Lung (tissue), 12 donors: ENCODE measurements around the gene ALKBH1. TPM values are rescaled to one million over a fixed set of nuclear protein-coding genes. Genes with fewer than 3 reads are reported as not detected.
"Not testable (repeated sequence)": the region's sequence is repeated elsewhere in the genome, so short reads cannot be mapped to it uniquely, and the experiment has no call there.

ENCODE experiments used
- ATAC-seq: fragments of 200-7000 bp; cut with Tn5 transposase; one replicate; pipeline ENCODE4 v1.9.1; 2020; ENCODE audit warnings: moderate number of reproducible peaks; ENCODE audit not compliant: insufficient read depth, low FRiP score
- DNase-seq, 3 donors: peaks; one replicate each; pipeline ENCODE4 v3.0.0-alpha.2; 2013 to 2017
- H3K27ac ChIP-seq, 2 donors: one replicate each; pipeline ENCODE4 v1.5.1; 2013; ENCODE audit warnings: mild to moderate bottlenecking in 2 of 2, moderate library complexity in 2 of 2, control low read depth in 1 of 2, inconsistent platforms in 1 of 2, low read depth in 1 of 2, low read length in 1 of 2
- H3K27me3 ChIP-seq, 3 donors: one replicate each; pipeline ENCODE4 v1.5.1; 2013; ENCODE audit warnings: low read length in 2 of 3; ENCODE audit not compliant: control insufficient read depth in 3 of 3, insufficient read depth in 3 of 3
- H3K36me3 ChIP-seq, 4 donors: one replicate each; pipeline ENCODE4 v1.5.1; 2013; ENCODE audit warnings: low read length in 4 of 4, mild to moderate bottlenecking in 1 of 4, moderate library complexity in 1 of 4; ENCODE audit not compliant: control insufficient read depth in 4 of 4, insufficient read depth in 4 of 4
- H3K4me1 ChIP-seq, 5 donors: one replicate each; pipeline ENCODE4 v1.5.1; 2013; ENCODE audit warnings: low read length in 5 of 5, mild to moderate bottlenecking in 2 of 5, moderate library complexity in 1 of 5; ENCODE audit not compliant: control insufficient read depth in 5 of 5, insufficient read depth in 5 of 5
- H3K4me3 ChIP-seq: one replicate; pipeline ENCODE4 v1.5.1; 2013; ENCODE audit warnings: mild to moderate bottlenecking, control low read depth, moderate library complexity
- H3K9ac ChIP-seq, 2 donors: one replicate each; pipeline ENCODE4 v1.5.1; 2013; ENCODE audit warnings: low read length in 2 of 2, control low read depth in 1 of 2; ENCODE audit not compliant: insufficient read depth in 1 of 2
- H3K9me3 ChIP-seq, 4 donors: one replicate each; pipeline ENCODE4 v1.5.1; 2013; ENCODE audit warnings: low read length in 3 of 4, mild to moderate bottlenecking in 1 of 4, moderate library complexity in 1 of 4; ENCODE audit not compliant: control insufficient read depth in 4 of 4, insufficient read depth in 3 of 4
- WGBS, 2 donors: extraction: QIAGEN DNeasy Blood & Tissue Kit; methylation state at CpG; one replicate each; pipeline ENCODE4 v1.1.7; 2013; 5-methylcytosine and 5-hydroxymethylcytosine counted together
- polyA plus RNA-seq, 2 donors: library from polyadenylated mRNA; stranded (reverse); fragments of 200-250 nt; gene quantifications; one replicate each; pipeline ENCODE4 v1.2.1, GENCODE V29; 2013
- total RNA-seq, 2 donors: library from RNA; depleted of rRNA in 1 of 2; stranded (reverse); fragments of >200 nt in 1 of 2; gene quantifications; one replicate each; pipeline ENCODE4 v1.2.1, GENCODE V29; 2014 to 2021
- TF ChIP-seq, protein P1 (sequence below): IDR thresholded peaks from 2 replicates; pipeline ENCODE4 v1.5.1; 2012; ENCODE audit warnings: mild to moderate bottlenecking; ENCODE audit errors: control extremely low read depth, extremely low read depth
- donor health status: control.
- donor health status: control.
- donor health status: Bipolar disorder and iron deficiency.
- donor health status: healthy.
- donor health status: DM: yes; HTN: yes; CAD: no.

The ALKBH1 gene
- total and polyA plus RNA-seq, 4 donors: 6.2 to 11.7 (median 8.4) TPM

DNA sequence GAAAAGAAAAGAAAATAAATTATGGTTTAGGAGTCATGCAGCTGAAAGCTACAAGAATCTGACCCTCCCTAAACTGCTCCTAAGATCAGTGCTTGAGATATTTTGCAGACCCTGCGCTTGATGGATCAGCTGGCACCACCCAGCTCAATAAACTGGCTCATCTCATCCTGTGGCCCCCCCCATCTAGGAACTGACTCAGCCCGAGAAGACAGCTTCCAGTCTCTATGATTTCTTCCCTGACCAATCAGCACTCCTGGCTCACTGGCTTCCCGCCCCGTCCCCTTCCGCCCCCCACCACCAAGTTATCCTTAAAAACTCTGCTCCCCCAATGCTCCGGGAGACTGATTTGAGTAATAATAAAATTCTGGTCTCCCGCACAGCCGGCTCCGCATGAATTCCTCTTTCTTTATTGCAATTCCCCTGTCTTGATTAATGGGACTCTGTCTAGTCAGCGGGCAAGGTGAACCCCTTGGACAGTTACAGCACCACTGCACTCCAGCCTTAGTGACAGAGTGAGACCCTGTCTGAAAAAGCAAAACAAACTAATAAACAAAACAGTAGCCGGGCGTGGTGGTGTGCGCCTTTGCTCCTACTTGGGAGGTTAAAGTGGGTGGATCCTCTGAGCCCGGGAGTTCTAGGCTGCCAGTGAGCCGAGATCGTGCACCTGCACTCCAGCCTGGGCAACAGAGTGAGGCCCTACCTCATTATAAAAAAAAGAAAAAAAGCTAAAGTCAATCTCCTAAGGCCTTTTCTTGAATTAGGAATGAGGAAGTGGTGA lies 66.9 kb downstream of the ALKBH1 start:
- Histone ChIP-seq H3K4me1 (peaks cover 0 to 9% (median 5%) of the 10 kb centered on the region in 5 donors), H3K9me3 (no peaks in the 10 kb centered on the region), H3K27me3 (no peaks in the 10 kb centered on the region), H3K36me3 (no peaks in the 10 kb centered on the region), H3K9ac (no peak overlapping the region), H3K27ac (peak overlapping the region; percentile 57 to 93), H3K4me3 (no peak overlapping the region)
- TF ChIP-seq, protein P1, sequence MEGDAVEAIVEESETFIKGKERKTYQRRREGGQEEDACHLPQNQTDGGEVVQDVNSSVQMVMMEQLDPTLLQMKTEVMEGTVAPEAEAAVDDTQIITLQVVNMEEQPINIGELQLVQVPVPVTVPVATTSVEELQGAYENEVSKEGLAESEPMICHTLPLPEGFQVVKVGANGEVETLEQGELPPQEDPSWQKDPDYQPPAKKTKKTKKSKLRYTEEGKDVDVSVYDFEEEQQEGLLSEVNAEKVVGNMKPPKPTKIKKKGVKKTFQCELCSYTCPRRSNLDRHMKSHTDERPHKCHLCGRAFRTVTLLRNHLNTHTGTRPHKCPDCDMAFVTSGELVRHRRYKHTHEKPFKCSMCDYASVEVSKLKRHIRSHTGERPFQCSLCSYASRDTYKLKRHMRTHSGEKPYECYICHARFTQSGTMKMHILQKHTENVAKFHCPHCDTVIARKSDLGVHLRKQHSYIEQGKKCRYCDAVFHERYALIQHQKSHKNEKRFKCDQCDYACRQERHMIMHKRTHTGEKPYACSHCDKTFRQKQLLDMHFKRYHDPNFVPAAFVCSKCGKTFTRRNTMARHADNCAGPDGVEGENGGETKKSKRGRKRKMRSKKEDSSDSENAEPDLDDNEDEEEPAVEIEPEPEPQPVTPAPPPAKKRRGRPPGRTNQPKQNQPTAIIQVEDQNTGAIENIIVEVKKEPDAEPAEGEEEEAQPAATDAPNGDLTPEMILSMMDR: no peak
- 42 to 50% methylated on average over 16 of the region's 16 CpGs for WGBS, 2 donors
- DNase-seq (no peak), ATAC-seq (peak; percentile 8)

DNA sequence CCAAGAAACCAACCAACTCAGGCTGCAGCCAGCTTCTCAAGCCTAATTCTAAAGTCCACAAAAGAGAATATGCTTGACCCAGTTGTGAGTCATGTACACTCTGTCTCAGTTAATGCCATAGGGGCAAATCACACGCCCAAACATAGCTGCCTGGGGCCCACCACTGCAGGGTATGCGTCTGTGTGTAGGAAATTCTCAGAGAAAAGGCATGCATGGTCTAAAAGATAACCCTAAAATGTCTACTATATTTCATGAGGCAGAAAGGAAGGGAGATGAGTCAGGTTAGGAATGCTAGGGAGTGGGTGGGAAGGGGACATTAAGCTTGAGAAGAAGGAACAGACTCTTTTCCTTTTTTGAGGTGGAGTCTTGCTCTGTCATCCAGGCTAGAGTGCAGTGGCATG lies 69.1 kb downstream of the ALKBH1 start:
- no peak for ATAC-seq

DNA sequence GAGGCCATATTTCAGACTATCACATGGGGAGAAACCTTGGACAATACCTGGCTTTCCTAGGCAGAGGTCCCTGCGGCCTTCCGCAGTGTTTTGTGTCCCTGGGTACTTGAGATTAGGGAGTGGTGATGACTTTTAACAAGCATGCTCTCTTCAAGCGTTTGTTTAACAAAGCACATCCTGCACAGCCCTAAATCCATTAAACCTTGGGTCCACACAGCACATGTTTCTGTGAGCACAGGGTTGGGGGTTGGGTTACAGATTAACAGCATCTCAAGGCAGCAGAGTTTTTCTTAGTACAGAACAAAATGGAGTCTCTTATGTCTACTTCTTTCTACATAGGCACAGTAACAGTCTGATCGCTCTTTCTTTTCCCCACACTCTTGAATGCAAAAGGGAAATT lies 72.0 kb downstream of the ALKBH1 start:
- not testable (repeated sequence) for H3K4me1 ChIP-seq, ATAC-seq, H3K9ac ChIP-seq, H3K27ac ChIP-seq, H3K9me3 ChIP-seq, H3K27me3 ChIP-seq, DNase-seq, H3K36me3 ChIP-seq, H3K4me3 ChIP-seq
- WGBS, 2 donors: 65 to 82% methylated on average over 4 of the region's 4 CpGs

More for the DNA sequence above, 69.1 kb downstream of the ALKBH1 start:
- Histone ChIP-seq H3K9ac (no peak overlapping the region), H3K27ac (no peak overlapping the region), H3K4me3 (no peak overlapping the region), H3K36me3 (no peaks in the 10 kb centered on the region), H3K4me1 (peaks cover 0 to 9% (median 5%) of the 10 kb centered on the region in 5 donors), H3K27me3 (no peaks in the 10 kb centered on the region), H3K9me3 (no peaks in the 10 kb centered on the region)
- no peak for DNase-seq
- TF ChIP-seq, protein P1: no peak
- 75 to 77% methylated on average over 2 of the region's 2 CpGs for WGBS, 2 donors

DNA sequence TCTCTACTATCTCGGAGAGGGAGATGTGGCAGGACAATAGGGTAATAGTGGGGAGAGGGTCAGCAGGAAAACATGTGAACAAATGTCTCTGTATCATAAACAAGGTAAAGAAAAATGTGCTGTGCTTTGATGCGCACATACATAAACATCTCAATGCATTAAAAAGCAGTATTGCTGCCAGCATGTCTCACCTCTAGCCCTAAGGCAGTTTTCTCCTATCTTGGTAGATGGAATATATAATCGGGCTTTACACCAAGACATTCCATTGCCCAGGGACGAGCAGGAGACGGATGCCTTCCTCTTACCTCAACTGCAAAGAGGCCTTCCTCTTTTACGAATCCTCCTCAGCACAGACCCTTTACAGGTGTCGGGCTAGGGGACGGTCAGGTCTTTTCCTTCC lies 72.4 kb downstream of the ALKBH1 start:
- not testable (repeated sequence) for DNase-seq, H3K9me3 ChIP-seq, H3K27me3 ChIP-seq, H3K4me1 ChIP-seq, H3K27ac ChIP-seq, ATAC-seq, H3K36me3 ChIP-seq, H3K9ac ChIP-seq, H3K4me3 ChIP-seq
- WGBS, 2 donors: 67 to 83% methylated on average over 8 of the region's 8 CpGs
